HFF-Myc (cell line): ENCODE measurements around the gene LAD1.

ENCODE experiments used
- DNase-seq: peaks from one replicate; pipeline ENCODE4 v3.0.0-alpha.2; 2011; ENCODE audit warnings: low read depth; ENCODE audit errors: extremely low read depth
- H3K4me3 ChIP-seq: replicated peaks from 2 replicates; pipeline ENCODE4 v1.5.1; 2011; ENCODE audit warnings: low read depth, mild to moderate bottlenecking, control low read depth, low read length
- TF ChIP-seq, protein P1 (sequence below): IDR thresholded peaks from 2 replicates; pipeline ENCODE4 v1.5.1; 2012; ENCODE audit warnings: mild to moderate bottlenecking, low read depth, low read length, control low read depth; ENCODE audit errors: missing control alignments

Gene LAD1, protein sequence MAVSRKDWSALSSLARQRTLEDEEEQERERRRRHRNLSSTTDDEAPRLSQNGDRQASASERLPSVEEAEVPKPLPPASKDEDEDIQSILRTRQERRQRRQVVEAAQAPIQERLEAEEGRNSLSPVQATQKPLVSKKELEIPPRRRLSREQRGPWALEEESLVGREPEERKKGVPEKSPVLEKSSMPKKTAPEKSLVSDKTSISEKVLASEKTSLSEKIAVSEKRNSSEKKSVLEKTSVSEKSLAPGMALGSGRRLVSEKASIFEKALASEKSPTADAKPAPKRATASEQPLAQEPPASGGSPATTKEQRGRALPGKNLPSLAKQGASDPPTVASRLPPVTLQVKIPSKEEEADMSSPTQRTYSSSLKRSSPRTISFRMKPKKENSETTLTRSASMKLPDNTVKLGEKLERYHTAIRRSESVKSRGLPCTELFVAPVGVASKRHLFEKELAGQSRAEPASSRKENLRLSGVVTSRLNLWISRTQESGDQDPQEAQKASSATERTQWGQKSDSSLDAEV

DNA sequence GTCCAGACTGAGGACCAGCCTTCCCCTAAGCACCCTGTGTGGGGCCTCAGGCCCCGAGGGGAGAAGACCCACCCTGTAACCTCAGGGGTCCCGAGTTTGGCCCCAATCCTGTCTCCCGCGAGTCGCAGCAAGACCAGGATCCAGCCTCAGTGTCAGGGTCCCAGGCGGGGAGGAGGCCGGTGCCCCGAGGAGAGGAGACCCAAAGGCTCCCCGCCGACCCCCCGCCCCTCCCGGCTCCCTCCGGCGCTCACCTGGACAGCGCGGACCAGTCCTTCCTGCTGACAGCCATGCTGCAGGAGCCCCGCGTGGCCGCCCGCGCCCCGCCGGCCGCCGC is at the start of gene LAD1:
LAD1 (minus strand) TSS at position 307 of the 334 bp plus-strand sequence; CDS start at position 289, 18 bp downstream.
- no peak for DNase-seq
- no peak within 1 kb of the TSS for H3K4me3 ChIP-seq
- TF ChIP-seq, protein P1, sequence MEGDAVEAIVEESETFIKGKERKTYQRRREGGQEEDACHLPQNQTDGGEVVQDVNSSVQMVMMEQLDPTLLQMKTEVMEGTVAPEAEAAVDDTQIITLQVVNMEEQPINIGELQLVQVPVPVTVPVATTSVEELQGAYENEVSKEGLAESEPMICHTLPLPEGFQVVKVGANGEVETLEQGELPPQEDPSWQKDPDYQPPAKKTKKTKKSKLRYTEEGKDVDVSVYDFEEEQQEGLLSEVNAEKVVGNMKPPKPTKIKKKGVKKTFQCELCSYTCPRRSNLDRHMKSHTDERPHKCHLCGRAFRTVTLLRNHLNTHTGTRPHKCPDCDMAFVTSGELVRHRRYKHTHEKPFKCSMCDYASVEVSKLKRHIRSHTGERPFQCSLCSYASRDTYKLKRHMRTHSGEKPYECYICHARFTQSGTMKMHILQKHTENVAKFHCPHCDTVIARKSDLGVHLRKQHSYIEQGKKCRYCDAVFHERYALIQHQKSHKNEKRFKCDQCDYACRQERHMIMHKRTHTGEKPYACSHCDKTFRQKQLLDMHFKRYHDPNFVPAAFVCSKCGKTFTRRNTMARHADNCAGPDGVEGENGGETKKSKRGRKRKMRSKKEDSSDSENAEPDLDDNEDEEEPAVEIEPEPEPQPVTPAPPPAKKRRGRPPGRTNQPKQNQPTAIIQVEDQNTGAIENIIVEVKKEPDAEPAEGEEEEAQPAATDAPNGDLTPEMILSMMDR, result no peak

DNA sequence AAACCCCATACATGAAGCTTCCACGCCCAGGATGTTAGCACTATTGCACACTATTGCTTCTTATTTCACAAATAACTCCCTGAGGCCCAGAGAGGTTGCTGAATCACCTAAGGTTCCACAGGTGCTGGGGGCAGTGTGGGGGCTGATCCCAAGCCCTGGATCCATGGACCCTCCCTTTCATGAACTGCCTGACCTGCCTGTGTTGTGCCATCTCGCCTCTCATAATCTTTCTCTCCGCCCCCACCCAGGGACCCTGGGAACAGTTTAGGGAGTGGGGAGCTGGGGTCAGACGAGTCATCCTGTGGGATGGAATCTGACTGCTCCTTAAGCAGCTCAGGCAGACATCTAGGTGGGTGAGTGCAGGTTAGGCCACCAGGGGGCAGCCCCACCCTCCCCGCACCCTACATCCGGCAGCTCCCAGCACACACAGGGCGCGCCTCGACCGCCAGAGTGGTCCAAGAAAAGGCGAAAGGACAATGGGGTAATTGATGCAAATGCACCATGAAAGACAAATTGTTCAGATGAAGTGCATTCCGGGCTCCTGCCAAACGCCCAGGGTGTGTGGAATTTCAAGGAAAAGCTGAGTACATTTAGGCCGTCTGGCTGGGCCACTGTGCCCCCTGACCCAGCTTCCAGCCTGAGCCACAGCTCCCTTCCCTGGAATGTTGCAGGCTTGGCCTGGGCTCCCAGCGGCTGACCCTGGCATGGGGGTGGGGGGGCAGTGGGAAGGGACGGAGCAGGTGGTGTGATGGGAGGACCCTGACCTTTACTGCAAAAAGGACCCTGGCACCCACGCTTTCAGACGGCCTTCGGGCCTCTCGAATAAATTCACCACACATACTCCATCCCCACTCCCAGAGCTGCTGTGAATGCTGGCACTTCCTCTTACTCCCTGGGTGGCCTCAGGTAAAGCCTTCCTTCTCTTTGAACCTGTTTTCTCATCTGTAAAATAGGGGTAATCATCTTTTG is 49.1 kb upstream of the LAD1 start:
- DNase-seq, result no peak
- H3K4me3 ChIP-seq, result no peak overlapping the region
- TF ChIP-seq, protein P1, result peak; percentile 90

DNA sequence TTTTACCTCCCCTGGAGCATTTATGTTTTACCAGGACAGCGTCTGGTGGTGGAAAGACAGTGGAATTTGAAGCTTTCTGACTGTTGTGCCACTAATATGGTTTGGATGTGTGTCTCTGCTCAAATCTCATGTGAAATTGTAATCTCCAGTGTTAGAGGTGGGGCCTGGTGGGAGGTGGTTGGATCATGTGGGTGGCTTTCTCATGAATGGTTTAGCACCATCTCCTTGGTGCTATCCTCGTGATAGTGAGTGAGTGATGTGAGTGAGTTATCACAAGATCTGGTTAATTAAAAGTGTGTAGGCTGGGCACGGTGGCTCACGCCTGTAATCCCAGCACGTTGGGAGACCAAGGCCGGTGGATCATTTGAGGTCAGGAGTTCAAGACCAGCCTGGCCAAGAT is 46.2 kb upstream of the LAD1 start:
- DNase-seq, result no peak
- no peak overlapping the region for H3K4me3 ChIP-seq
- TF ChIP-seq, protein P1, result no peak

DNA sequence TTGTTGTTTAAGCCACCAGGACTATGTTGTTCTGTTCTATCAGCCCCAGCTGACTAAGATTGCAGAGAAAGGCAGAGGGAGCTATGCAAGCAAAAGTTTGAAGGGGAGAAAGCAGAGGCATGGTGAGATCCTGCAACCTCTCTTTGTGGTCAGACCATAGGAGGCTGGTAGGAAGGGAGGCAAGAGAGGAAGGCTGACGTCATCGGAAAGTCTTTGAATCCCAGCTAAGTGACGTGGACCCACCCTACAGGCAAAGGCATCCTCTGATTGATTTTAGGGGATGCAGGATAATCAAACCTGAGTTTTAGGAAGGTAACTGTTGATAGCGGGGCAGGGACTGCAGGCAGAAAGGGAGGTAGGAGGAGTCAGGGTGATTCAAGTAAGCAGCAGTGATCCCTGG is 45.7 kb upstream of the LAD1 start:
- H3K4me3 ChIP-seq, result no peak overlapping the region
- TF ChIP-seq, protein P1, result no peak
- DNase-seq, result no peak

DNA sequence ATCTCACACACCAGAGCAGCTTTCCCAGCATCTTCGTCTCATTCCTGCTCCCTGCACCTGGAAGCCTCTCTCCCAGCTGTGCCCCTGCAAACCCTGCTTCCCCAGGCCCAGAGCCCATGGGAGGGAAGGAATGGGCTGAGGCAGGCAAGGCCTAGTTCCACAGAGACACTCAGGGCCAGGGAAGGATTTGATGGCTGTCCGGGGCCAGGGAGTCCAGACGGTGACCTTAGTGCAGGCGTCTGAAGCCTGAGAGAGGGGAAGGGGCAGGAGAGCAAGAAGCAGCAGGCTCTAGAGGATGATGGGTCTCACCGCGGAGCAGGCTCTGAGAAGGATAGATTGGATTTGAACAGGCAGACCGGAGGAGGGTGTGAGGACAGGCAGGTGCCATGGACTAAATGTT is 44.6 kb upstream of the LAD1 start:
- no peak overlapping the region for H3K4me3 ChIP-seq
- TF ChIP-seq, protein P1, result no peak
- no peak for DNase-seq

DNA sequence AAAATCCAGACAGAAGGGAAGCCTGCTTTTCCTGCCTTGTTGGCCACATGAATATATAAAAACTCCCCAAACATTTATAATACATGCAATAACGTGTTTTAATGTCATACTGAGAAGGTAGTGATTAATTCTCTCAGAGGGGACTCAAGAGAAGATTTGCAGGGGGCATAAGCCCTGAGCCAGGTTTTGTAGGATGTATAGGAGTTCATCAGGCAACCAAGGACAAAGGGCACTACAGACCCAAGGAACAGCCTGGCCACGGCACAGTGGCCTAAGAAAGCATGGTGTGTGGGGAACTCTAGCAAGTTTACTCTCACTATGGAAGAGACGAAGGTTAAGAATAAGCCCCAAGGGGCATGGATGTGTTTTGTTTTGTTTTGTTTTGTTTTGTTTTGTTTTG is 37.8 kb upstream of the LAD1 start:
- no peak for DNase-seq
- TF ChIP-seq, protein P1, result no peak
- no peak overlapping the region for H3K4me3 ChIP-seq
